Dermis microvascular lymphatic vessel endothelial cell (primary cell): Measurements from ENCODE around the gene LMBR1L. TPM values are rescaled to one million over a fixed set of nuclear protein-coding genes. Genes with fewer than 3 reads are reported as not detected.

Source experiments
- DNase-seq, 2 donors: peaks; one replicate each; pipeline versions ENCODE4 v3.0.0 to v3.0.0-alpha.2; 2010; ENCODE audit warnings: low read depth in 2 of 2
- total RNA-seq: library from RNA; depleted of rRNA; stranded (reverse); fragments of >200 nt; gene quantifications from 2 replicates; pipeline ENCODE4 v1.2.1, GENCODE V29; 2014

The LMBR1L gene
- total RNA-seq, 1 donor from 2014 or later = 79.7 TPM

DNA sequence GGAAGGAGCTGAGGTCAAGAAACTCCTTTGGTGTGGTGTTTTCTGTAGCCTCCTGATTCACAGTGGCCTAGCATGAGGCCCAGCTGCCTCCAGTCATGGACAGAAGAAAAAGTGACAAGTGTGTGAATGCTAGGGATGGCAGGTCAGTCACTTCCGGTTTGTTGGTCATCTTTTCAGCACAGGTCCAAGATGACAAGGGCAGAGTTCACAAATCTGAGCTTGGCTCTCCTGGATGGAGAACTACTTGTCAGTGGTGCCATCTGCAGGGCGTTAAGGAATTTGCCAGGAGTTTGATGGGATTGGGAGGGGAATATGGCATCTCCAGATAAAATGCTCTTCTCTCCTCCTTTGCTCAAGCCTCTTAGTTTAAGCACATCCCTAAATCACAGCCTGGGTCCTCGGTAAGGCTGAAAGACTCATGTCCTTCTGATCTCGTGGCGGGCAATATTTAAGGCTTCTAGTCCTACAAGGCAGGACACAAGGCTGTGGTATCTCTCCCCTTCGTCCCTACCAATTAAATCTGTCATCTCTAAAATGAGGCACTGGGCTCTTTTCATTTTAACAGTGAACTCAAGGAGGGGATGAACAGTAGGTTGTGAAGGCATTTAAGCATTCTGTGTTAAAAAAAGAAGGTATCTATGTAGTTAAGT lies 10.5 kb upstream of the LMBR1L start:
- peak; percentile 66 to 77 for DNase-seq

DNA sequence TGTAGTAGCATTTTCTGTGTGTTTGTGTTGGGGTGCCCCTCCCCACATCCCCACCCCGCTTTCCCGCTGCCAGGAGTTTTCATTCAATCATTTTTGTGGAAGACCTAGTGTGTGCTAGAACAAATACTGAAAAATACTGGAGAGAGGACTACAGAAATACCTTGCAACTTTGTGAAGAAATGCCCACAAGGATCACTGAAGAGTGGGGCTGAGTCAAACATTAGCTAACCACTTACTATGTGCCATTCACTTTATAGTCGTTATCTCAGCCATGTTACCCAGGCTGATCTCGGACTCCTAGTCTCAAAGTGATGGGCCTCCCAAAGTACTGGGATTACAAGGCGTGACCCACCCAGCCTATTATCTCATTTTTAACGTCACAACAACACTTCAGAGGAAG lies 559 bp upstream of the LMBR1L start:
- no peak for DNase-seq

DNA sequence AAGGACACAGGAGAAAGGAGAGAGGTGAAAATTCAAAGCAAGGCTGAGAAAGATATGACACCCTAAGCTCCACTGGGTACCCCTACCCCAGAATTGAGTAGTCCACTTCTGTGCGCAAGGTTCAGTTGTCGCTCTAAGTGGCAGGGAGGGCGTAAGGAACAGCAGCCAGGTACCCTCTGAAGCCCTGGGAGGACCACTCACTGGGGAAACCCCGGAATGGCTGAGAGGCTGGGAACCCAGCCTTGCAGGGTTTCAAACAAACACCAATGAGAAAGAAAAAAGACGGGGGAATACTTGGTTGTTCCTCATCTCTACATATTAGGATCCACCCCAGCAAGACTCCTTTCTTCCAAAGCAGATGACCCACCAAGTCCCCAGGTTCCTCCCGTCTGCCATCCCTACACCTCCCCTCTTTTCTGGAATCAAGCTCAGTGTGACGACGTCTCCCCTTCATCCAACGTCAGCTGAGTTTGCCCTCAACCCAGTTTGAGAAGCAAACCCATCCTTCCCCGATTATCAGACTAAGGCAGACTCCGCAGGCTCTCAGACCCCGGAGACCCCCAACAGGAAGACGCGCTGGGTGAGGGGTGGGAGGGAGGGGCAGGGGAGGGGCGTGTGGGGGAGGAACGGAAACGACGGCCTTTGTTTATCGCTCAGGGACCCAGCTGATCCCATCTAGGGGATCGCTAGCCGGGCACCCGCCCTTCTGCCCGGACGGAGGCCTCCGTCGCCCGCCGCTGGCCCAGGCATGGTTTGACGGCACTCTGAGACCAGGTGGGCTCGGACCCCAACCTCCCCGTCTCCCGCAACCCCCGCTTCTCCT lies 795 bp downstream of the LMBR1L start:
- peak in 1 of 2 donors; percentile 66 for DNase-seq

DNA sequence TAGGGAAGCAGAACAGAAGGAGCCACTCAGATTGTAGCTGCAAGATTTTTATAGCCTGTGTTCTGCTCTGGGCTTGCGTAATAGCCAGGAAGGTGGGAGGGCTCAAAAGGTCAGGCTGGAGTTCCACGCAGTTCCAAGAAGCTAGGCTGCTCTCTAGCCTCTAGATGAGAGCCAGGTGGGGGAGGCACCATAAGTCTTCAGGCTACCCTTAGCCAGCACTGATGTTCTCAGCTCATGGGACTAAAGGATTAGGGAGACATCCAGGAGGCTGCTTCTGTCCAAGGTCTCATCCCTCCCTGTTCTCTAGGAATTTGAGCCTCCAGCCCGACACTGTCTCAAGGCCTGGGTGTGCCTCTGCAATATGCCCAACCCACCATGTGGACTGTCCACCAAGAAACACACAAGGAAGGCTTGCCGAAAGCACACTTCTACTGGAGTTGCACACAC lies 1.7 kb downstream of the LMBR1L start:
- no peak for DNase-seq

DNA sequence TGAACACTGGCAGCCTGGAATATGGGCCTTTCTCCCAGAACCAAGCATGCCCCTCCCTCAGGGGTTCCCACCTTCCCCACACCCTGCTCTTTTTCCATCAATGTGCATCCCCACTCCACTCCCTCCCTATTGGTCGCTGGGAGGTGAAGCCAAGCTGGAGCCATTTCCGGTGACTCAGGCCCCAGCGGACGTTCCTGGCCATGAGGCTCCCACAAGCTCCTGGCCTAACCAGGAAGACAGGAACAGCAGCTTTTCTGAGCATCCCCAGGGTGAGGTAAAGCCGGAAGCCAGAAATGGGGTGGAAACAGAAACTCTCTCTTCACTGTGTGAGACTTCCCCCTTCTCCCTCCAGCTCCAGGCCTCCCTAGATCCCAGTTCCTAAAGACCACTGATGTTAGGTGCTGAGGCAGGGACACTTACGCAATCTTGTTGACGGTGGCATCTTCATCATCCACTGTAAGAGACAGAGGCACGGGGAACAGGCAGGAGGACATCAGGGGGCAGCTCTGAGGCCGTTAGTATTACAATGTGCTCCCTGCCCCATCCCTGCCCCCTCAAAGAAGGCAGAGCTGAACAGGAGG lies 5.1 kb downstream of the LMBR1L start:
- peak; percentile 55 to 83 for DNase-seq

DNA sequence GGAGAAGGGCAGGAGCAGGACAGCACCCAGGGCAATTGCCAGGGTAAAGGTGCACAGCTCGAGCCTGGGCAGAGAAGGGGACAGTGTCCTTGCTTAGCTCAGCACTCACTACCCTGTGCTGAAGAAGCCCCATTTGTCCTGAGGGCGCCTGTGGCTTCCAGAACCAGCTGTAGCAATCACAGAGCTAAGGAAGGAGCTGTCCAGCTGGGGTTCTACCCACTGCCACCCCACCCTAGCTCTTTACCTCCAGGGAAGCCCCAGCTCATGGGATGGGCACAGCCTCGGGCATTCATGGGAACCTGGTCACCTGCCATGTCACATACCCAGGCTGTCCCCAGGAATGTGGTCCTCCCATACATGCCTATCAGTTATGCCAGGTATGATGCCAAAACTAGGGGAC lies 5.8 kb downstream of the LMBR1L start:
- no peak for DNase-seq

DNA sequence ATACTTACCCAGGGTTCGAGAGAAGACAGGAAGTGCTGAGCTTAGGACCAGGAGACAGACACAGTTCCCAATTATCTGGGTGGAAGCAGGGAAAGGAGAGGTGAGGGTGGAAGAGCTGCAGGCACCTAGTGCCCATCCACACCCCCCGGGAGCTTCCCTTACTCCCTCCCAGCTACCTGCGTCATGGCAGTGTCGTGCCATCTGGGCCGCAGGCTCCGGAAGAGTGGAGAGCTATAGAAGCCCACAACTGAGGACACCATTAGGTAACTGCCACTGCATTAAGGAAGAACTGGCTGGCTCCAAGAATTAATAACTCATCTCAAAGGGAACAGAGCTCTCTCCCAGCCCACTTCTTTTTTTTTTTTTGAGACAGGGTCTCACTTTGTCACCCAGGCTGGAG lies 10.3 kb downstream of the LMBR1L start:
- no peak for DNase-seq

DNA sequence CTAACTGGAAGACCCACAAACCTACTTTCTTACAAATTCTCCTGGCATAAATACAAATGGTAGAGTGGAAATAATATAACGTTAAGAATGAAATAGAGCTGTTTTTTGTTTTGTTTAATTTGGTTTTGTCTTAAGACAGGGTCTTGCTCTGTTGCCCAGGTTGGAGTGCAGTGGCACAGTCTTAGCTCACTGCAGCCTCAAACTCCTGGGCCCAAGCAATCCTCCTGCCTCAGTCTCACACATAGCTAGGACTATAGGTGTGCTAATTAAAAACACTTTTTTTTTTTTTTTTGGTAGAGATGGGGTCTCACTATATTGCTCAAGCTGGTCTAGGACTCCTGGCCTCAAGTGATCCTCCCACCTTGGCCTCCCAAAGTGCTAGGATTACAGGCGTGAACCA lies 11.9 kb downstream of the LMBR1L start:
- DNase-seq = no peak

DNA sequence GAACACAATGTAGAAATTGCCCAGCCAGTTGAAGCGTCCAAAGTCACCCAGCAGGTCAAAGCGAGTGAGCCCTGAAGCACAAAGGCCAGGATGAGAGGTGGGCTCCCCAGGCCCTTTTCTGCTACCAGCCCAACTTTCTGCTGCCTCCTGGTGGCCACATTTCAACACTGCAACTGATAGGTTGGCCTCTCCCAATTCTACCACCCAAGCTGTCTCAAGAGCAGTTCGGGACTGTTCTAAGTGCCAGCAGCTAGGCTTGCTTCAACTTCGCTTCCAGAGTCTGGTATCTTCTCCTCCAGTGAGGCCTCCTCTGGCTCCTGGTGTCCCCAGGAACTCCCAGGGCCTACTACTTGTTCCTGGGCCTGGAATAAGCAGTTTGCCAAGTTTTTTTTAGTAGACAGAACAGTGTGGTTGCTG lies 12.6 kb downstream of the LMBR1L start:
- DNase-seq = peak in 1 of 2 donors; percentile 59

DNA sequence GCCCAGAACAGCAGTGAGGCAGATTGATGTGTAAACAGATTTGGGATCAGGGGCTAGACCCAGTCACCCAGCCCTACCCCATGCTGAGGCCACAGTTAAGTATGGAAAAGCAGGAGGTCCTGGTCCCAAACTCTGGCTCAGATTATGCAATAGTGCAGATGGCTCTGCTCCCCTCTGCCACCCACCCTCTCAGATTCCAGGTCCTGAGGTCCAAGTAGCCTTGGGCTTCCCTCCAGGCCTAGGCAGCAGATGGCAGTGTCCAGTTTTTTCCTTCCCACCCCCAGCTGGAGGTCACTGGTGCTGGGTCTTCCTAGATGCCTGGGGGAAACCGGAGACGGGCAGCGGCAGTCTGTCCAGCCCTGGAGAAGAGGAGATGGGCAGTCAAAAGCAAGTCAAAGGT lies 13.3 kb downstream of the LMBR1L start:
- DNase-seq = no peak

DNA sequence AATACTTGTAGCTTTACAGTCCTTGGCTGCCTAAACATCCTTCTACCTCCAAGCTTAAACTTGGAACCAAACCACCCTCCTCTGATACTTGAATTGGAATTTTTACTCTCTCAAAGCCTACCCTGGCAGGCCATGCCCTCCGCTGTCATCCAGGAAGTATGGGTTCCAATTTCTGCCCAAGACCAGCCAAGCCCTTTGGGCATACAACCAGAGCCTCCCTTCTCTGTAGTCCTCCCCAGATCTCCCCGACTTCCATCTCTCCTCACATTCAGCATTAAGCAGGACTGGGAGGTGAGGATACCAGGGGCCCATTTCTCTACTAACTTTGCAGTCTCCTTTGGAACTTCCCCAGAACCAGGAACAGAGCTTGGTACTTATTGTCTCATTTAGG lies 15.7 kb downstream of the LMBR1L start:
- no peak for DNase-seq

DNA sequence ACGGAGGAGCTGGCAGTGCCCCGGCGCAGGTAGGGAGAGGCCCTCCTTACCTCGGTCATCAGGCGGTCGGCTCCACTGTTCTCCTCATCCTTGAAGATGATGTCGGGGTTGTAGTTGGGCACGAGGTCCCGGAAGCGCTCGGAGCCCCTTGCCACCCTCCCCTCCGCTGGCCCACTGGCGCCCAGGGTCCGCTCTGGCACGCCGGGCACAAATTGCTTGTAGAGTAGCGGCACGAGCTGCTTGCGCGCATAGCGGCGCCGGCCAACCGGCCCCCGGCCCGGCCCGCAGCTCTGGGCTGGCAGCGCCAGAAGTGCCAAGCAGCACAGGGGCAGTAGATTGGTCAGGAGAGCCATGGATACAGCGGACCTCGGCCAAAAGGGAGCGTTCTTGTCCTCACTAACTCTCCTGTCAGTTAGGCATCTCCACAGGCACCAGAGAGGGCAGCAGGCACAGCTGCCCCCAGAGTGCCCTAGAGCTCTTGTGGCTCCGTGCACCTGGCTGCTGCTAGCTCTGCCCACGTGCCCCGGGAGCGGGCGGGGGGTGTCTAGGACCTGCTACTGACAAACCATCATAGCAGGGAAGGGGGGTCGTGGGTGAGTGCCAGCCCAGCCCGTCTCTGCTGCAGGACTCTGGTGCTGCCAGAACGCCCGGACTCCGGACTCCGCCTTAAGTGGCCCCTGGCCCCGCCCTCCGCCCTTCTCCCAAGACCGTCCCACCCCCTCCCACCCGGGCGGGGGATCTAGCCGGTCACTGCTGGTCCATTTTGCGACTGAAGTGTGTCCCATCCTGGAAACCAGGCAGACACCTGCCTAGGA lies 16.3 kb downstream of the LMBR1L start, which contains the start of gene DHH:
Gene DHH, minus strand, starts transcription at position 642 of the 815 bp plus-strand sequence. Its CDS starts 289 bp downstream, at position 353.
- DNase-seq = peak in 1 of 2 donors; percentile 55

DNA sequence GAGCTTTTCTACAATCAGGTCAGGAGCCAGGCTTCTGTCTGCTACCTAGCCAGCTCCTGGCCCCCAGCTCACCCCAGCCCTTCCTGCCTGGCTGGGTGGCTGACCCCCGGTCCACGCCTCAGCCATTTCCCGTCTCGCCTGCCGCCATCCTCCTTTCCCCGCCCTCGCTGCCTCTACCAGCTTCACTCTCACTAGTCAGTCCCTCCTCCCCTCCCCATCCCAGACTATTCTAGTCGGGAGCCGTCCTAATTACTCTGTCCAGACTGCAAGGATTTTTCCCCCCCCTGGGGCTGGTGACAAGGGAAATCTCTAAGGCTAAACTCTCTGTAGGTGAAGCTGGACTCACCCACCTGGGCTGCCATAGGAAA lies 16.9 kb downstream of the LMBR1L start:
- DNase-seq = peak in 1 of 2 donors; percentile 48

DNA sequence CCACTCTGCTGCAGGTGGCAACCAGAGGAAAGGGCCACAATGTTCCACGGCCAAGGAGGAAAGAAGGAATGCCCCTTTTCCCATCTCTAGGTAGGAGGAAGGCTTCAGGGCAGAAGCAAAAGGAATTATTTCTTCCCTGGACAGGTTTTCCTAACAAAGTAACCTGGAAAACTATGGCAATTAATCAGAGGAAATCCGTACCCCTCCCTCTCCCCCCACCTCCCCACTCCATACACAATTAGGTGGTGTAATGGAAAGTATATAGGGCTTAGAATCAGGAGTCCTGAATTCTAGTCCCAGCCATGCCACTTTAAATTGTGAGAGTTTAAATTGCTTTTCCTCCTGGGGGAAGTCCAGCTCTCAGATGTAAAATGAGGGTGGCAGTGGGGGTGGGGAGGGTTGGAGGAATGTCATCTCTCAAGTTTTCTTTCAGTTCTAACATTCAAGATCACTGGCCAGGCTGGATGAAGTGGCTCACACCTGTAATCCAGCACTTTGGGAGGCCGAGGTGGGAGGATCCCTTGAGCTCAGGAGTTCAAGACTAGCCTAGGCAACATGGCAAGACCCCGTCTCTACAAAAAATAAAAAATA lies 17.7 kb downstream of the LMBR1L start:
- DNase-seq = no peak

DNA sequence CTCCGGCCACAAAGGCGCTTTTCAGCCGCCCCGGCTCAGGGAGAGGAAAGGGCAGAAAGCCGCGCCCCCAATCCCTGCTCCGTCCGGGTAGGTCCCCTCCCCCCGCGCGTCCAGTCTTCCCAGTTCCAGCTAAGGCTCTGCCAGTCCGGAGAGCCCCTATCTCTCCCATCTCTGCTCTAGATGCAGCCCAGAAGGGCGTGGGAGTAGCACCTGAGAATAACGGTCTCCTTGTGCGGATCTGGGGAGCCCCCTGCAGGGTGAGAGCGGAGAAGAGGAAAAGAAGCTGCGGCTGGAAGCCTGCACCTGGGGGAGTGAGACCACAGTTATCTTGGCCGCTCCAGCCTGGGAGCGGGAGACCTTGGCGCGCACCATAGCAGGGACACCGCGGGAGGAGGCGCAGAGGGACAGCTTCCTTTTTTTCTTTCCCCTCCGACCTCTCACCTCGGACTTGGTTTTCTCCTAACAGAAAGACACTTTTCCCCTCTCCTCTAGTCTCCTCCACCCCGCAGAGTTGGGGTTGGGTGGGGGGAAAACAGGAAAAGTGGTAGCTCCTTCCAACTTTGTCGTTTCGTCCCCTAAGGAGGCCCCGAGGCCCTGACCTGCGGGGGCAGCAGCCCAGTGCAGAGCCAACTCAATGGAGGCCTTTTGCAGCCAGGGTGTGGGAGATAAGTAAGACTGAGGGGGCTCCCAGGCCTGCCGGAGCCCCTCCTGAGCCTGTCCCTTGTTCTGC lies 18.4 kb downstream of the LMBR1L start:
- peak in 1 of 2 donors; percentile 48 for DNase-seq

DNA sequence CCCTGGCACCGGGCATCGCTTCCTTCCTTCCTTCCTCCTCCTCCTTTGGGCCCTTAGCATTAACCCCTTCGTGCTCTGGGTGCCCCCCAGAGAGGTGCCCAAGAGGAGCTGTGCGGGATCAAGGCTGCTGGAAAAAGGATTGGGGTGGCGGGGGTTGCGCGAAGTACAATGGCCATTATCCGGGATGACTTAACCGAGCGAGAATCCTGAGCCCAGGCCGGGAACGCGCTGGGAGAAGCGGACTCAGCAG lies 18.9 kb downstream of the LMBR1L start:
- no peak for DNase-seq

DNA sequence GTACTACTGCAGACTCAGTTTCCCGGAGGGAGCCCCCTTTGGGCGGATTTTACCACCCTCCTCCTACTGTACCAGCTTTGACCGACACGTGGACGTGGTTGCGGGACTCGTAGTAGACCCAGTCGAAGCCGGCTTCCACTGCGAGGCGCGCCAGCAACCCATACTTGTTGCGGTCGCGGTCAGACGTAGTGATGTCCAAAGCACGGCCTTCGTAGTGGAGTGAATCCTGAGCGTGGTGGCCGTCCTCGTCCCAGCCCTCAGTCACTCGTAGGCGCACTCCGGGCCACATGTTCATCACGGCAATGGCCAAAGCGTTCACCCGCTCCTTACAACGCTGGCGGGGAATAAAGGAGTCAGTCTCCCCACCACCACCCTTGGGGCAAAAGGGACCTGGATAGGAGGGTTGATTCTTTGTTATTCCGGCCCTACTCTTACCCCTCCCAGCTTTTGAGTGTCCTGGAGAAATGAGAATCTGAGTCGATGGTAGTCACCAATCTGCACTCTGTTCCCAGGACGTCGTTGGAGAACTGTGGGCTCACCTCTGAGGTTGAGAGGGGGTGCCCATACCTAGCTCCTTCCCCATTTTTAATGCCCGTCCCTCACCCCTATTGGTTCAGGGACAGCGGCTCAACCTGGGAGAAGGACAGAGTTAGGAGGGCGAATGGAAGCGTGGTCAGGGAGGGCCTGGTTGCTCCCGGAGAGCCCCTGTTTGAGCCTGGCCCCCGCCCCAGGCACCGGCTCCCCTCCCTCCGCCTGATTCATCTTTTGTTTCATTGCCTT lies 19.4 kb downstream of the LMBR1L start:
- DNase-seq = no peak

DNA sequence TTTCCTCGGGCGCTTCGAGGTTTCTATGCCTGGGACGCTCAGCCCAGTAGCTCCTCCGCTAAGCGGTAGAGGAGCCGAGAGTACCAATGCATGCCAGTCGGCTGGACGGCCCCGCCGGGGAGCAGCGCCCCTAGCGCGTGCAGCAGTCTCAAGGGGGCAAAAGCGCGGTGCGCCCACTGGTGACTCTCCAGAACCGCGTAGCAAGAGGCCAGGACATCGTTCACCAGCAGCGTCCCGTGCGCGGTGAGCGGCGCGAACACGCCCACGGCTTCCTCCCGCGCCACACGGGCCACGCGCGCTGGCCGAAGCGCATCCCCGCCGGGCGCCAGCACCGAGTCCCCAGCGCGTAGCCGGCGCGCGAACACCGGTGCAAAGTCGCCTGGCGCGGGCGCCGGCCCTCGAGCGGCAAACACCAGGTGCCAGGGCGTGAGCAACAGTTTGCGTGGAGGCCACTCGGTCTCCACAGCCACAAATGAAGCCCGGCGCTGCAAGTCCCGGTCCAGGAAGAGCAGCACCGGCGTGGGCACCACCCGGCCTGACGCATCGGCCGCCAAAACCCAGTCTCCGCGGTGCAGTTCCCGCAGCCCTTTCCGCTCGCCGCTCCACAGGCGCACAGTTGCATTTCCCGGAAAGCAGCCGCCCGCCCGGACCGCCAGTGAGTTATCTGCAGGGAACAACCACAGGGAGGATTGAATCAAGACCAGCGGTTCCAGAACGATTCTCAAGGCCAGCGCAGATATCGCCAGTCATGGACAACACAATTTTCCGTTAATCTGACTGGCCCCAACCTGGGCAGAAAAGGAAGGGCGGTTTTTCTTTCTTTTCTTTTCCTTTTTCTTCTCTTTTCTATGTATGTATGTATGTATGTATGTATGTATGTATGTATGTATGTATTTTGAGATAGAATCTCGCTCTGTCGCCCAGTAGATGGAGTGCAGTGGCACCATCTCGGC lies 20.6 kb downstream of the LMBR1L start:
- peak in 1 of 2 donors; percentile 57 for DNase-seq

DNA sequence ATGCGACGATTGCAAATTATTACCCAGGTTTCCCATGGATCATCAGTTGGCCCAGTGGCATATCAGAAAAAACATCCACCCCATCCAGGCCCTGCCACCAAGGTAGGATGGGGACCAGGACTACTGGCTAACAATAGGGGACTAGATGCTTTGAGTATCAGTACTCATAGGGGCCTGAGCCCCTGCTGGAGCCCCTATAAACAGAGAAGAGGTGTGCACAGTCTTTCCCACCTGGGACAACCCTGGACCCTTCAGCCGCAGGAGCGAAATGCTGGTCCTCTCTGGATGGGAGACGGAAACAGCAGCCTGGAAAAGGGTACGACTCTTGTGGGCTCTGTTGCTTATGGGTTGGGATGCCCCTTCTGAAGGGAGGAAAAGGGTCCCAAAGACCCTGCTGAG lies 21.7 kb downstream of the LMBR1L start:
- no peak for DNase-seq
